ENCODE results near the gene CREB5. TPM values are rescaled to one million over a fixed set of nuclear protein-coding genes. Genes with fewer than 3 reads are reported as not detected.

CREB5 gene
- total RNA-seq, 4 donors from 2014 or later: 0.90 to 10.1 (median 4.9) TPM

DNA sequence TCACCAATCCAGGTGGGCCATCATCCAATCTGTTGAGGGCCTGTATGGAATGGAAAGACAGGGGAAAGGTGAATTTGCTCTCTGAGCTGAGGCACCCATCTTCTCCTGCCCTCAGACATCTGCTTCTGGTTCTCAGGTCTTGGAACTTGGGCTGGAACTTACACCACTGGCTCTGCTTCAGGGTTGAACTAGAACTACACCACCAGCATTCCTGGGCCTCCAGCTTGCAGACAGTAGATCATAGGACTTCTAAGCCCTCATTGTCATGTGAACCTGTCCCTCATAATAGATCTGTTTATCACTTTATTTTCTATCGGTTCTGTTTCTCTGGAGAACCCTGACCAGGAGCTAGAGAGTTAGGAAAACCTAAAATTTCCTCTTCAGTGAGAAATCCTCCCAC, 233.5 kb downstream of the CREB5 start:
- Histone ChIP-seq H3K4me1 (peaks cover 4 to 28% of the 10 kb centered on the region in 2 donors), H3K27me3 (no peaks in the 10 kb centered on the region), H3K9me3 (no peaks in the 10 kb centered on the region), H3K36me3 (no peaks in the 10 kb centered on the region), H3K27ac (no peak overlapping the region), H3K4me3 (no peak overlapping the region)
- in situ Hi-C loops (cut with MboI; ENCODE audit: low sequenced_read_pairs in 4 of 4): no loop called here
- TF ChIP-seq CTCF (IDR thresholded peaks at IDR 0.05 in 4 of 5, conservative IDR thresholded peaks at IDR 0.05 in 1 of 5): no peak
- TF ChIP-seq POLR2A (IDR thresholded peaks at IDR 0.05): no peak
- DNase-seq (no peak), ATAC-seq (no peak)
- intact Hi-C loops (cut with DNase I; ENCODE audit: low total_unique reads): no loop called here

- no peak for DNase-seq
- Histone ChIP-seq H3K9me3 (no peaks in the 10 kb centered on the region), H3K36me3 (no peaks in the 10 kb centered on the region), H3K27ac (no peak overlapping the region), H3K27me3 (no peaks in the 10 kb centered on the region), H3K4me3 (no peak overlapping the region), H3K4me1 (peaks cover 4 to 28% of the 10 kb centered on the region in 2 donors)
- intact Hi-C loops (cut with DNase I; ENCODE audit: low total_unique reads): no loop called here
- ATAC-seq: no peak
- no peak for TF ChIP-seq POLR2A (IDR thresholded peaks at IDR 0.05)
- no peak for TF ChIP-seq CTCF (IDR thresholded peaks at IDR 0.05 in 4 of 5, conservative IDR thresholded peaks at IDR 0.05 in 1 of 5)
- in situ Hi-C loops (cut with MboI; ENCODE audit: low sequenced_read_pairs in 4 of 4): no loop called here
These were observed 234.2 kb downstream of the CREB5 start for GRCh38 chr7:28646376-28647075.

DNA sequence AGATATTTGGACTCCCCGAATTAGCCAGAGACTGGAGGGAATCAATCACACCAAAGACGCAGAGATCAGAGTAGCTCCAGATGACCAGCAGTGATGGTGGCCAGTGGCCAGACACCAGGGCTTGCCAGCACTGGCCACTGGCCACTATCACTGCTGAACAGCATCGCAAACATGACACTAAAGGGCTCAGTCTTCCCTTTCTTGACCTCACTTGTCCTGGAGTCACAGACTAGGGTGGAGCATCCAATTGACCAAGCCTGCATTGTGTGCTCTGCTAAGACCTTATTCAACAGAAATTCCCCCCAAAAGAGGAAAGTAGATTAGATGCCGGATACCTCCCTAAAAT, 234.7 kb downstream of the CREB5 start:
- intact Hi-C loops (cut with DNase I; ENCODE audit: low total_unique reads): no loop called here
- DNase-seq (no peak), ATAC-seq (no peak)
- no peaks in the 10 kb centered on the region for H3K27me3 ChIP-seq
- H3K4me1 ChIP-seq: peaks cover 4 to 28% of the 10 kb centered on the region in 2 donors
- H3K9me3 ChIP-seq: no peaks in the 10 kb centered on the region
- H3K36me3 ChIP-seq: no peaks in the 10 kb centered on the region
- H3K27ac ChIP-seq: no peak overlapping the region
- no peak for TF ChIP-seq CTCF (IDR thresholded peaks at IDR 0.05 in 4 of 5, conservative IDR thresholded peaks at IDR 0.05 in 1 of 5)
- TF ChIP-seq POLR2A (IDR thresholded peaks at IDR 0.05): no peak
- in situ Hi-C loops (cut with MboI; ENCODE audit: low sequenced_read_pairs in 4 of 4): no loop called here
- H3K4me3 ChIP-seq: no peak overlapping the region

DNA sequence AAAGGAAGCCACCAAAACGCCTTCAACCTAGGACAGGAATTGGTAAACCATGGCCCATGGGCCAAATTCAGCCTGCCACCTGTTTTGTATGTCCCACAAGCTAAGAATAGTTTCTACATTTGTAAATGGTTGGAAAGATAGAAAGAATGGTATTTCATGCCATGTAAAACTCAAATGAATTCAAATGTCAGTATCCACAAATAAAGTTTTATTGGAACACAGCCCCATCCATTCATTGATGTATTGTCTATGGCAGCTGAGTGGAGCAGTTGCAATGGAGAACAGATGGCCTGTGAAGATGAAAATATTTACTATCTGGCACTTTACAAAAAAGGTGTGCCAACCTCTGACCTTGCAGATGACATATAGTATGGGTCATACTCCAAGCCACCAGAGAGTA, 236.9 kb downstream of the CREB5 start:
- no peaks in the 10 kb centered on the region for H3K36me3 ChIP-seq
- ATAC-seq: no peak

More for the DNA sequence above, 236.9 kb downstream of the CREB5 start:
- TF ChIP-seq POLR2A (IDR thresholded peaks at IDR 0.05): no peak
- no peak for TF ChIP-seq CTCF (IDR thresholded peaks at IDR 0.05 in 4 of 5, conservative IDR thresholded peaks at IDR 0.05 in 1 of 5)
- Histone ChIP-seq H3K4me3 (no peak overlapping the region), H3K4me1 (peaks cover 4 to 21% of the 10 kb centered on the region in 2 donors), H3K9me3 (no peaks in the 10 kb centered on the region), H3K27ac (no peak overlapping the region), H3K27me3 (no peaks in the 10 kb centered on the region)
- DNase-seq: no peak
- intact Hi-C loops (cut with DNase I; ENCODE audit: low total_unique reads) (no loop called here), in situ Hi-C loops (cut with MboI; ENCODE audit: low sequenced_read_pairs in 4 of 4) (no loop called here)

Measured in gastrocnemius medialis (tissue), 4 donors.